ENCODE data around the gene MXI1. TPM values are rescaled to one million over a fixed set of nuclear protein-coding genes. Genes with fewer than 3 reads are reported as not detected.

MXI1 gene
- total RNA-seq, 1 donor from 2014 or later: 23.5 TPM

DNA sequence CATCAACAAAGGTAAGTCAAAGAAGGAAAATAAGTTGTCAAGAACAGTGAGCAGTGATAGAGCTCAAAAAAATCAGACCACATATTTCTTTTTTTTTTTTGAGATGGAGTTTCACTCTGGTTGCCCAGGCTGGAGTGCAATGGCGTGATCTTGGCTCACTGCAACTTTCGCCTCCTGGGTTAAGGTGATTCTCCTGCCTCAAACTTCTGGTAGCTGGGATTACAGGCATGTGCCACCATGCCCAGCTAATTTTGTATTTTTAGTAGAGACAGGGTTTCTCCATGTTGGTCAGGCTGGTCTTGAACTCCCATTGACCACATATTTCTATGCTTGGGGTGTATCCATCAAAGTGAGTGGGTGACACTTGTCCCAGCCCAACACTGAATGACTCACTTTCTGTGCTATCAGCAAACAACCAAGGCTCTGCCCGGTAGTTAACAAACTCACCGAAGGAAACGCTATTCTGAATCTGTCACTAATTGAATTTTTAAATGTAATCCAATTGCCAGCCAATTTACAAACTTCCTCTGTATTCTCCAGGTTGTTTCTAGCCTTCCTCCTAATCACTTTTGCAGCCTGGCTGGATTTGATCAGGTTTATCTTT lies 116.9 kb downstream of the MXI1 start:
- peaks cover 22% of the 10 kb centered on the region for H3K9me3 Mint-ChIP-seq

DNA sequence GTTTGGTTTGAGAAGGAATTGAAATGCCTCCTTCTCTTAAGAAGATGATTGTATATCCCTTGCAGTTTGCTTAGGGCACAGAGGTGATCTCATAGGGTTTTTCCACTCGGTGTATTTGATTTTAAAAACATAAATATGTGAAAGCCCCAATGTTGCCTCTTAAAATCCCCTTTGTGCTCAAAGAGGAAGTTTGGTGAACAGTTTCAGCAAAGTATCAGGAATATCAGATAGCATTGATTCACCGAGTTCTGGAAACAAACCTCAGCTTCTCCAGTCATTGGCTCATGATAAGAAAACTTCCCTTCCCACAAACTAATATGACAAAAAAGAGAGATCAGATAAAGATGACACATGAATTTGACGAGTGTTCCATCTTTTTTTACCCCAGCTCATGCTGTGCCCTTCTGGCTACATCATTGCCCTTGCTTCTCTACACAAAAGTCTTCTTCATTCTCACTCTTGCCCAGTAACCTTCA lies 117.4 kb downstream of the MXI1 start:
- Mint-ChIP-seq H3K27me3 (ENCODE audit: insufficient read depth, low read depth) (peaks cover 2% of the 10 kb centered on the region), H3K27ac (no peak overlapping the region), H3K4me1 (no peaks in the 10 kb centered on the region), H3K4me3 (no peak overlapping the region), H3K9me3 (peaks cover 22% of the 10 kb centered on the region), H3K36me3 (peaks cover 4% of the 10 kb centered on the region)
- Histone ChIP-seq H3K27ac (no peak overlapping the region), H3K4me1 (no peaks in the 10 kb centered on the region), H3K9me3 (ENCODE audit: low read depth) (no peaks in the 10 kb centered on the region), H3F3A (ENCODE audit: low read depth) (no peaks in the 10 kb centered on the region), H3K36me3 (no peaks in the 10 kb centered on the region), H3K27me3 (no peaks in the 10 kb centered on the region), H3K4me2 (no peak overlapping the region), H3K79me2 (ENCODE audit: low read depth) (no peaks in the 10 kb centered on the region), H3K9ac (no peak overlapping the region), H3K4me3 (no peak overlapping the region), H2AFZ (replicated peaks) (no peak overlapping the region), H4K20me1 (ENCODE audit: low read depth) (no peaks in the 10 kb centered on the region)
- no peak for TF ChIP-seq EZH2 (IDR thresholded peaks at IDR 0.05)
- no peak for TF ChIP-seq EZH2phosphoT487 (IDR thresholded peaks at IDR 0.05)
- TF ChIP-seq, protein P1, sequence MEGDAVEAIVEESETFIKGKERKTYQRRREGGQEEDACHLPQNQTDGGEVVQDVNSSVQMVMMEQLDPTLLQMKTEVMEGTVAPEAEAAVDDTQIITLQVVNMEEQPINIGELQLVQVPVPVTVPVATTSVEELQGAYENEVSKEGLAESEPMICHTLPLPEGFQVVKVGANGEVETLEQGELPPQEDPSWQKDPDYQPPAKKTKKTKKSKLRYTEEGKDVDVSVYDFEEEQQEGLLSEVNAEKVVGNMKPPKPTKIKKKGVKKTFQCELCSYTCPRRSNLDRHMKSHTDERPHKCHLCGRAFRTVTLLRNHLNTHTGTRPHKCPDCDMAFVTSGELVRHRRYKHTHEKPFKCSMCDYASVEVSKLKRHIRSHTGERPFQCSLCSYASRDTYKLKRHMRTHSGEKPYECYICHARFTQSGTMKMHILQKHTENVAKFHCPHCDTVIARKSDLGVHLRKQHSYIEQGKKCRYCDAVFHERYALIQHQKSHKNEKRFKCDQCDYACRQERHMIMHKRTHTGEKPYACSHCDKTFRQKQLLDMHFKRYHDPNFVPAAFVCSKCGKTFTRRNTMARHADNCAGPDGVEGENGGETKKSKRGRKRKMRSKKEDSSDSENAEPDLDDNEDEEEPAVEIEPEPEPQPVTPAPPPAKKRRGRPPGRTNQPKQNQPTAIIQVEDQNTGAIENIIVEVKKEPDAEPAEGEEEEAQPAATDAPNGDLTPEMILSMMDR (IDR thresholded peaks at IDR 0.05): no peak
- DNase-seq (ENCODE audit: low spot score): no peak

More for the DNA sequence above, 116.9 kb downstream of the MXI1 start:
- Histone ChIP-seq H3F3A (ENCODE audit: low read depth) (no peaks in the 10 kb centered on the region), H3K27ac (no peak overlapping the region), H3K9me3 (ENCODE audit: low read depth) (no peaks in the 10 kb centered on the region), H4K20me1 (ENCODE audit: low read depth) (no peaks in the 10 kb centered on the region), H3K79me2 (ENCODE audit: low read depth) (no peaks in the 10 kb centered on the region), H3K36me3 (no peaks in the 10 kb centered on the region), H2AFZ (replicated peaks) (no peak overlapping the region), H3K9ac (no peak overlapping the region), H3K4me3 (no peak overlapping the region), H3K4me1 (no peaks in the 10 kb centered on the region), H3K4me2 (no peak overlapping the region), H3K27me3 (no peaks in the 10 kb centered on the region)
- Mint-ChIP-seq H3K36me3 (no peaks in the 10 kb centered on the region), H3K4me1 (no peaks in the 10 kb centered on the region), H3K27me3 (ENCODE audit: insufficient read depth, low read depth) (peaks cover 2% of the 10 kb centered on the region), H3K27ac (no peak overlapping the region), H3K4me3 (no peak overlapping the region)
- no peak for DNase-seq (ENCODE audit: low spot score)
- TF ChIP-seq, protein P1 (IDR thresholded peaks at IDR 0.05): no peak
- no peak for TF ChIP-seq EZH2phosphoT487 (IDR thresholded peaks at IDR 0.05)
- TF ChIP-seq EZH2 (IDR thresholded peaks at IDR 0.05): no peak

DNA sequence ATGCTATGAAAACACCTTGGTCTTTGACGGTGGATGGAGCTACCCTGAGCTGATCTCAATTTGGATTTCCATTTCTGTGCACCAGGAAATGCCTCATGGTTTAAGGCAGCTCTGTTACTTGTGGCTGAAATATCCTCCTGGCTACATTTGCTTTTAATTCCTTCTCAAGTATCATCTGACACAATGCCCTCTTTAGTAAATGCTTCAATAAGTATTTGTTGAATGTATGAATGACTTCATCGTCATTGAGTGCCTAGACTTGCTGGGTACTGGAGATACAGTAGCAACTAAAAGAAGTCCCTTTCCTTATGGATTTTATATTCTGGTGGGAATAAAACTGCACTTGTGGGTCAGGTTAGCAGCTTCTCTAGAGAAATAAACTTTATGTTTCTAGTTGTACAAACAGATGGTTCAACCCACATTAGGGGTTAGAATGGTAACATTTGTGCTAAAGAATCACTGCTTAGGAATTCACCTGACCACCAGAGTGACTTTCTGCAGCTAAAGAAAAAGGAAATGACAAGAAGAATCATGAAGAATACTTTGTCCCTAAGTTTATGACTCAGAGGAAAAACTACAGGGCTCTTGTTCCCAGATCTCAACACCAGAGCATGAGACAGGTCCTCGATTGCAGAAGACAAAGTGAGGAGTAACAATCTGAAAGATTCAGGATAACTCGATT lies 119.1 kb downstream of the MXI1 start:
- Mint-ChIP-seq H3K27ac (no peak overlapping the region), H3K27me3 (ENCODE audit: insufficient read depth, low read depth) (peaks cover 2% of the 10 kb centered on the region), H3K36me3 (peaks cover 4% of the 10 kb centered on the region), H3K4me3 (no peak overlapping the region), H3K4me1 (no peaks in the 10 kb centered on the region), H3K9me3 (peaks cover 34% of the 10 kb centered on the region)
- Histone ChIP-seq H3K27me3 (no peaks in the 10 kb centered on the region), H3K4me3 (no peak overlapping the region), H3K4me2 (no peak overlapping the region), H3K9ac (no peak overlapping the region), H3K9me3 (ENCODE audit: low read depth) (peaks cover 8% of the 10 kb centered on the region), H4K20me1 (ENCODE audit: low read depth) (no peaks in the 10 kb centered on the region), H3K4me1 (no peaks in the 10 kb centered on the region), H3F3A (ENCODE audit: low read depth) (no peaks in the 10 kb centered on the region), H2AFZ (replicated peaks) (no peak overlapping the region), H3K27ac (no peak overlapping the region), H3K36me3 (no peaks in the 10 kb centered on the region), H3K79me2 (ENCODE audit: low read depth) (no peaks in the 10 kb centered on the region)
- no peak for DNase-seq (ENCODE audit: low spot score)
- TF ChIP-seq EZH2 (IDR thresholded peaks at IDR 0.05): no peak
- no peak for TF ChIP-seq EZH2phosphoT487 (IDR thresholded peaks at IDR 0.05)
- TF ChIP-seq, protein P1 (IDR thresholded peaks at IDR 0.05): no peak
